NCI-H1417 treated with DMSO at 0.1 percent for 48 hours (cell line): ENCODE data around the gene FUT7.
"Not testable (repeated sequence)": the region's sequence is repeated elsewhere in the genome, so short reads cannot be mapped to it uniquely, and the experiment has no call there.

ENCODE experiments used
- DNase-seq: peaks from one replicate; lab custom pipeline; 2025; lab: John Stamatoyannopoulos, UW

Gene FUT7

DNA sequence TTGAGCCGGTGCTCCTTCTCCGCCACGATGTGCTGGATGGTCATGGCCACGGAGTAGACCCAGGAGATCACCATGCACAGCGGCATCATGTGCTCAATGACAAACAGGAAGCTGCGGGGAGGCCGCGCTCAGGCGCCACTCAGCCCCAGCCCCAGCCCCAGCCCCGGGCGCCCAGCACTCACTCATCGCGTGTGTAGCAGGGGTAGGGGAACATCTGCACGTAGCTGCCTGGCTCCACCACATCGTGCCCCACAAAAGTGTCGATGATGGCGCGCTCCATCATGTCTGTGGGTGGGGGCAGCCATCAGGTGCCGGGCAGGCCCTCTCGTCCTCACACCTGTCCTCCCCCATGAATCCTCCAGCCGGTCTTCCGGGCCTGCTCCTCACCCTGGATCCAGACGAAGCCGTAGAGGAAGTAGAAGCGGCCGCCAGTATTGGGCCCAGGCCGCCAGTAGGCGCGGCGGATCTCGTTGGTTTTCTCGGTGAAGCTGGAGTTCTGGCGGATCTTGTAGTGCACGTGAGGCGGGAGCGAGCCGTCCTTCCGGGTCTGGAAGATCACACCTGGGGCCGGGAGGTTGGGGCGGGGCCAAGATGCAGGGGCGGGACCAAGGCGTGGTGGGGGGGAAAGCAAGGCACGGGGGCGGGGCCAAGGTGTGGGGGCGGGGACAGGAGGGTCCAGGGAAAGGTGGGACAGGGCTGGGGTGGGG, 13.9 kb downstream of the FUT7 start:
- DNase-seq = no peak

DNA sequence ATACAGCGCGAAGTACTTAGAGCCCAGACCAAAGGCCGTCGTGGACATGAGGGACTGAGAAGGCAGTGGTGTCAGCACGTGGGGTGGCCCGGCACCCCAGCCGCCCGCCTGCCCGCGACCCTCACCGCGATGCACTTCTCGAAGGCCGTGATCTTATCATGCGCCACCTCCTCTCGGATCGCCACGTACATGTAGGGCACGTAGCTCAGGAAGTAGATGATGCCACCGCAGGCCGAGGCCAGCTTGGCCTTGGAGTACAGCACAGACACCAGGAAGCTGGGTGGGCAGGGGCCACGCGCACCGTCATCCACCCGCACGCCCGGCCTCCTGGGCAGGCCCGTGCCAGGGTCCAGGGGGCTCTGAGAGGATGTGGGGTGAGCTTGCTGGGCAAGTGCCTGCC, 14.8 kb downstream of the FUT7 start:
- no peak for DNase-seq

DNA sequence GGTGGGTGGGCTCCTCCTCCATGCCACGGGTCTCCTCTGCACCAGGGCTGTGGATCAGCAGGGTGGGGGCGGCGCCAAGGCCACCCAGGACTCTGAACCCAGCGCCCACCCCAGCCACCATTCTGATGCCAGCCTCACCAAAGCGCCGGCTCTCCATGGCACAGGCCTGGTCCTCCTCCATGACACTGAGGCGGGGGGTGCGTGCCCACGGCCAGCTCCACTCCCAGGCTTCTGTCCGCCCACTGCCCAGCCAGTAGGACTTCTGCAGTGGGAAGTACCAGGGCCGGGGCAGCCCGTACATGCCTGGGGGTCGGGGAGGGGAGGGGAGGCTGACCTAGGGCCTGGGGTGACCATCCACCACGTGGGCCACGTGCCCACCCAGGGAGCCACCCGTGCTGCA, 15.5 kb downstream of the FUT7 start:
- DNase-seq = no peak

- no peak for DNase-seq
These were observed 15.9 kb downstream of the FUT7 start for GRCh38 chr9:137015976-137016375.

- DNase-seq = no peak
These were observed 16.4 kb downstream of the FUT7 start for GRCh38 chr9:137015540-137015930.

- no peak for DNase-seq
These were observed 16.9 kb downstream of the FUT7 start for GRCh38 chr9:137014776-137015539.

- no peak for DNase-seq
These were observed 17.7 kb downstream of the FUT7 start for GRCh38 chr9:137014166-137014565.

GRCh38 chr9:137013571-137013940, 18.3 kb downstream of the FUT7 start:
- no peak for DNase-seq

- DNase-seq = no peak
These were observed 19.0 kb downstream of the FUT7 start for GRCh38 chr9:137012694-137013570.

DNA sequence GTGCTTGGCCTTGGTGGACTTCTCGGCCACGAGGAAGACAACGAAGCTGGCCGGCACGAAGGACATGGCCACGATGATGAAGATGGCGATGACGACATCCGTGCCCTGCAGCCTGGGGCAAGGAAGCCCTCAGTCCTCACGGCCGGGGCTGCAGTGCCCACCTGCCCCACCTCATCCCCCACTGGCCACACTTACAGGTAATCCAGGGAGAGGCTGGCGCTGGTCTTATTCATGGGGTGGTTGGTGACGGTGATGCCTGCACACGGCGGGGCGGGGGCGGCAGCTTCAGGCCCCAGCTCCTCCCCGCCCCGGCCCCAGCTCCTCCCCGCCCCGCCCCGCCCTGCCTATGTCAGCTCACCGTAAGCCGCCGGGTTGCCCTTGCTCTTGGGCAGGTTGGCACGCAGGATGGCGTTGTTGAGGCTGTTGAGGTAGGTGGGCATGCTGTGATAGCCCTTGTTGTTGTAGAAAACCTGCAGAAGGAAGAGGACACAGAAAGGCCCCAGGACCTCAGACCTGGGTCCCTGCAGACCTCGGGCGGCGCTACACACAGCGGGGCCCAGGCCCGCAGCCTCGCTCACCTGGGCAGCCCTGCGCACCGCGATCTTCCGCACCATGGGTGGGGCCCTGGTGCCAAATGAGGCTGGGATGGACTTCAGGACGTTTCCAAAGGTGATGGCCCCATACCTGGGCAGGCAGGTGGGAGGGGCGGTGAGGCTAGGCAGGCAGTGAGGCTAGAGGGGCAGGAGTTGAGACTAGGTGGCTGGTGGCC, 19.8 kb downstream of the FUT7 start:
- no peak for DNase-seq

- DNase-seq = no peak
These were observed 20.7 kb downstream of the FUT7 start for GRCh38 chr9:137011156-137011555.

DNA sequence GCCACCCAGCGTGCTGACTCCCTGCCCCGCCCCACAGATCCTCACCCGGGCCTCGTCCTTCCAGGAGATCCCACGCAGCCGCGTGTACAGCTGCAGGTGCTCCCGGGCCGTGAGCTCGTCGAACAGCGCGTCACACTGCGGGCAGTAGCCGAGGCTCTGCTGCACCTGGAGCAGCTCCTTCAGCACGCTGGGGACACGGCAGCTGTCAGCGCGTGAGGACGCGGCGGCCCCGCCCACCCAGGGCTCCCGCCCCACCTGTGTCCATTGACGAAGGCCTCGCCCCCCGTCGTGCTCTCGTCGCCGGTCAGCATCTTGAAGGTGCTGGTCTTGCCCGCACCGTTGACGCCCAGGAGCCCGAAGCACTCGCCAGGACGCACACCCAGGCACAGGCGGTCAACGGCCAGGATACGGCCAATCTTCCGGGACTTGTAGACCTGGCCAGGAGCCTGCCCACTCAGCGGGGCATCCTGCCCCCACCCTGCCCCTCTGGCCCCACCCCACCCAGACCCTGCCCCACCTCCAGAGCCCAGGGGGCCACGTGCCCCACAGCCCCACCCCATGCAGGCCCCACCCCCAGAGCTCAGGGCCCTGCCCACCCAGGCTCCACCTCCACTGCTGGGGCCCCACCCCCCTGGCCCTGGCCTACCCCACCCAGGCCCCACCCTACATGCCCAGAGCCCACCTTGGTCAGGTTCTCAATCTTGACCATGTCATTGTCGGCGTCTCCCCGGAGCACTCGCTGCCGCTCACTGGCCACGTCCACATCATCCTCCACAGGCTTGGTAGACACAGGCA, 21.8 kb downstream of the FUT7 start:
- no peak for DNase-seq

- no peak for DNase-seq
These were observed 22.7 kb downstream of the FUT7 start for GRCh38 chr9:137009217-137009616.

- DNase-seq = no peak
These were observed 23.6 kb downstream of the FUT7 start for GRCh38 chr9:137008312-137008711.

- DNase-seq = no peak
These were observed 24.0 kb downstream of the FUT7 start for GRCh38 chr9:137007816-137008270.

GRCh38 chr9:137007108-137007815, 24.6 kb downstream of the FUT7 start:
- no peak for DNase-seq

- DNase-seq = no peak
These were observed 25.5 kb downstream of the FUT7 start for GRCh38 chr9:137006116-137007003.

- DNase-seq = not testable (repeated sequence)
These were observed 27.6 kb downstream of the FUT7 start for GRCh38 chr9:137004285-137004684.

DNA sequence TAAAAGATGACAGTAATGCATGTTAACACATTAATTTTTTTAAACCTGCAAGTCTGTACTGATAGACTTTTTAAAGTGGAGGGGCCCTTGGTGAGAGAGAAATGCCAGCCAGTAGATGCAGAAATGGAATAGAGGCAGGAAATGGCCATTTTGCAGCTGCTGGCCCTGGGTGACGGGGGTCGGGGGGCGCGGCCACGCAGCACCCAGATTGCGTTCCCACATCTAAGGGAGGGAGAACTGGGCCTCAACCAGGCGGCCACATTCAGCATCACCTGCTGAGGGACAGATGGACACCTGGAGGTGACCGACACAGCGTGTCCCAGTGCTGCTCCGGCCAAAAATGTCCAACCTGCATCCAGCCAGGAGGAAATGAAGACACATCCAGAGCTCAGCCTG, 29.2 kb downstream of the FUT7 start:
- DNase-seq = no peak
